ENCODE data around the gene ANXA3.

- TF ChIP-seq CTCF (conservative IDR thresholded peaks at IDR 0.05; ENCODE audit: low read depth, low read length) (no peak), EZH2 (IDR thresholded peaks at IDR 0.05; ENCODE audit: borderline replicate concordance, low read depth, low read length, poor library complexity, severe bottlenecking) (no peak)
Observed at GRCh38 chr4:78528327-78528726, 23.2 kb upstream of the ANXA3 start.

Measured in A673 (cell line).